ENCODE results near the gene ITGA7.
"Not testable (repeated sequence)": the region's sequence is repeated elsewhere in the genome, so short reads cannot be mapped to it uniquely, and the experiment has no call there.

DNA sequence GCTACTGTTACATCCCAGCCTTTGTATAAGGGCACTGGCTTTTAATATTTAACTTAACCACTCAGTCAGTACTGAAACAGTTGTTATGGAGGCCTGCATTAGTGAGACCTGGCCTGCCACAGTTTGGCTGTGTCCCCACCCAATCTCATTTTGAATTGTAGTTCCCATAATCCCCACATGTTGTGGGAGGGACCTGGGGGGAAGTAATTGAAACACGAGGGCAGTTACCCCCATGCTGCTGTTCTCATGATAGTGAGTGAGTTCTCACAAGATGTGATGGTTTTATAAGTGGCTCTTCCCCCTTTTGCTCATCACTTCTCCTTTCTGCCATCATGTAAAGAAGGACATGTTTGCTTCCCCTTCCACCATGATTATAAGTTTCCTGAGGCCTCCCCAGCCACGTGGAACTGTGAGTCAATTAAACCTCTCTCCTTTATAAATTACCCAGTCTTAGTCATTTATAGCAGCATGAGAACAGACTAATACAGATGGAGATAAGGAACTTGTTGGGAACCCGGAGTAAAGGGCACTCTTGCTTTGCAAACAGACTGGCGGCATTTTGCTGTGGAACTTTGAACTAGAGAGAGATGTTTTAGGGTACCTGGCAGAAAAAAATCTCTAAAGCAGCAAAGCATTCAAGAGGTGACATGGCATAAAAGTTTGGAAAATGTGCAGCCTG lies 56.9 kb downstream of the ITGA7 start:
- TF ChIP-seq ZNF121 (CRISPR knock-in tag; IDR thresholded peaks at IDR 0.05); ZNF138 (CRISPR knock-in tag; conservative IDR thresholded peaks at IDR 0.05): not testable (repeated sequence)
- TF ChIP-seq, protein P1, sequence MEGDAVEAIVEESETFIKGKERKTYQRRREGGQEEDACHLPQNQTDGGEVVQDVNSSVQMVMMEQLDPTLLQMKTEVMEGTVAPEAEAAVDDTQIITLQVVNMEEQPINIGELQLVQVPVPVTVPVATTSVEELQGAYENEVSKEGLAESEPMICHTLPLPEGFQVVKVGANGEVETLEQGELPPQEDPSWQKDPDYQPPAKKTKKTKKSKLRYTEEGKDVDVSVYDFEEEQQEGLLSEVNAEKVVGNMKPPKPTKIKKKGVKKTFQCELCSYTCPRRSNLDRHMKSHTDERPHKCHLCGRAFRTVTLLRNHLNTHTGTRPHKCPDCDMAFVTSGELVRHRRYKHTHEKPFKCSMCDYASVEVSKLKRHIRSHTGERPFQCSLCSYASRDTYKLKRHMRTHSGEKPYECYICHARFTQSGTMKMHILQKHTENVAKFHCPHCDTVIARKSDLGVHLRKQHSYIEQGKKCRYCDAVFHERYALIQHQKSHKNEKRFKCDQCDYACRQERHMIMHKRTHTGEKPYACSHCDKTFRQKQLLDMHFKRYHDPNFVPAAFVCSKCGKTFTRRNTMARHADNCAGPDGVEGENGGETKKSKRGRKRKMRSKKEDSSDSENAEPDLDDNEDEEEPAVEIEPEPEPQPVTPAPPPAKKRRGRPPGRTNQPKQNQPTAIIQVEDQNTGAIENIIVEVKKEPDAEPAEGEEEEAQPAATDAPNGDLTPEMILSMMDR (IDR thresholded peaks at IDR 0.05) = not testable (repeated sequence)
